DMS153 treated with DMSO at 0.1 percent for 48 hours (cell line): Measurements from ENCODE around the gene NOC2L.

Experiments
- DNase-seq: peaks from one replicate; lab custom pipeline; 2025; ENCODE audit not compliant: unreplicated experiment; lab: John Stamatoyannopoulos, UW

NOC2L gene

DNA sequence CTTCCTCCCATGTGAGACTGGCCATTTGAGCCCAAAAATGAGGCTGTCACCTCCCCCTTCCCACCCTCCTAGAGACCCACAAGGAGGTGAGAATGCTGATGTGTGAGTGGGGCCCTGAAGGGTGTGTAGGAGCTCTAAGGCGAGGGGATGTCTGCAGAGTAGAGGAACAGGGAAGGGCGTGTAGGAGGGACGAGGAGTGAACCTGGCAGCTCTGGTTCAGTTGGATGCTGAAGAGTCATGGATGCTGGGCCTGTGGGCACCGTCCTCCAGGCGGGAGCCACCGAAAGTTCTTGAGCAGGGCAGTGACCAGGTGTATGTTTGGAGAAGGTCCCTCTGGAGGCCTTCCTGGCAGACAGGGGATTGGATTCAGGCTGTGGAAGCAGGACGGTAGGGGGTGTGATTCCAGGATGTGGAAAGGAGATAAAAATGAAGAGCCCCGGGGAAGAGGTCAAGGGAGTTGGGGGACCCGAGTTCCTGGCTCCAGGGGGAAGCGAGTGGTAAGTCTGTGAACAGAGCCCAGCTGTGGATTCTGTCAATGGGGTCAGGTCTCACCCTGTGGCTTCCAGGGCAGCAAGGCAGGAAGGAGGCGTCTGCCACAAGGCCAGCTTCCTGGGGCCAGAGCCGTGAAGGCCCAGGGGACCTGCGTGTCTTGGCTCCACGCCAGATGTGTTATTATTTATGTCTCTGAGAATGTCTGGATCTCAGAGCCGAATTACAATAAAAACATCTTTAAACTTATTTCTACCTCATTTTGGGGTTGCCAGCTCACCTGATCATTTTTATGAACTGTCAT, 27.5 kb downstream of the NOC2L start:
- DNase-seq = no peak

DNA sequence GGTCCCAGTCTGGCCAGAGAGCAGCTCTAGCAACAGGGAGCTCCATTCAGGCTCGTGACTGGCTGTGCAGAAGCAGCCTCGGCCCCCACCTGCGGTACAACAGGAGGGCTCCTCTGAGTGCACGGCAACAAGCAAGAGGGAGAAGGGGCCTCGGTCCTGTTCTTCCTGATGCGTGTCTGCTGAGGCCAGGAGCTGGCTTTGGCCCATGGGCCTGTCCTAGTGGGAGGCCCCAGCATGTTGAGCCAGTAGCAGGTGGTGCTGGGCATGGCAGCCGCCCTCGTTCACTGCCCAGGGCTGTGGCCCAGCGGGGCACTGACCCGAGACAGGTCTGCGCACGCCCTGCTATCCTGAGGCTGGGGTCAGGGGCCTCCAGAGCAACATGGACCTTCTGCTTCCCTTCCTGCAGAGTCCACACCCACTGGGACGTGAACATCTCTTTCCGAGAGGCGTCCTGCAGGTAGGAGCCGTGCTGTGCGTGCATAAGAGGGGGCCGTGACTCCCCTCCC, 28.4 kb downstream of the NOC2L start:
- DNase-seq = no peak

DNA sequence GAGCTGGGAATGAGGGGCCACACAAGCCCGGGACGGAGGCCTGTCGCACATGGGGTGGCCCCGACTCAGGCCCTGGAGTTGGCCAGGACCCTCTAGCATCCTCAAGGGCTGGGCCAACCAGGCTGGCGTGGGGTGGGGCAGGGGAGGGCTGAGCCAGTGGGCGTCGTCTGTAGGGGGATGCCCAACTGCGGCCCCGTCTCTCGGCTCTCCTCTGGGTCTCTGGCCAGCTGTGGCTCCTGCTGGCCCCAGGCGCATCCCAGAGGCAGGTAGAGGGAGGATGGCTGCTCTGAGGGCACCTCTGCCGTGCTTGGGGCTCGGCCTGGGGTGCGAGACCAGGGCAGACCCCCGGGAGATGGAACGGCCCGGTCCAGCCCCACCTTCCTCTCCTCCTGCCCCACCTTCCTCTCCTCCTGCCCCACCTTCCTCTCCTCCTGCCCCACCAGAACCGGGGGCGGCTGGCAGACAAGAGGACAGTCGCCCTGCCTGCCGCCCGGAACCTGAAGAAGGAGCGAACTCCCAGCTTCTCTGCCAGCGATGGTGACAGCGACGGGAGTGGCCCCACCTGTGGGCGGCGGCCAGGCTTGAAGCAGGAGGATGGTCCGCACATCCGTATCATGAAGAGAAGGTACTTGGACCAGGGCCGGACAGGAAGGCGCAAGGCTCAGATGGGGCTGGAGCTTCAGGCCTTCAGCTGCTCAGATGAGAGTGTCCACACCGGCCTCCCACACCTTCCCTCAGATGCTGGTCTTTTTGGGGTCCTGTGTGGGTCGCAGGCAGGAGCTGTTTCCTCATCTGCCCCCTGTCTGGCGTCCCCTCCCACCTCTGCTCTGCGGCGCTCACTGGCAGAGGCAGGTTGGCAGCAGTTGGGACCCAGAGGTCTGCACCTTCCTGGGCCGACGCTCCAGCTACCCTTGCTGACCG, 29.1 kb downstream of the NOC2L start:
- no peak for DNase-seq

DNA sequence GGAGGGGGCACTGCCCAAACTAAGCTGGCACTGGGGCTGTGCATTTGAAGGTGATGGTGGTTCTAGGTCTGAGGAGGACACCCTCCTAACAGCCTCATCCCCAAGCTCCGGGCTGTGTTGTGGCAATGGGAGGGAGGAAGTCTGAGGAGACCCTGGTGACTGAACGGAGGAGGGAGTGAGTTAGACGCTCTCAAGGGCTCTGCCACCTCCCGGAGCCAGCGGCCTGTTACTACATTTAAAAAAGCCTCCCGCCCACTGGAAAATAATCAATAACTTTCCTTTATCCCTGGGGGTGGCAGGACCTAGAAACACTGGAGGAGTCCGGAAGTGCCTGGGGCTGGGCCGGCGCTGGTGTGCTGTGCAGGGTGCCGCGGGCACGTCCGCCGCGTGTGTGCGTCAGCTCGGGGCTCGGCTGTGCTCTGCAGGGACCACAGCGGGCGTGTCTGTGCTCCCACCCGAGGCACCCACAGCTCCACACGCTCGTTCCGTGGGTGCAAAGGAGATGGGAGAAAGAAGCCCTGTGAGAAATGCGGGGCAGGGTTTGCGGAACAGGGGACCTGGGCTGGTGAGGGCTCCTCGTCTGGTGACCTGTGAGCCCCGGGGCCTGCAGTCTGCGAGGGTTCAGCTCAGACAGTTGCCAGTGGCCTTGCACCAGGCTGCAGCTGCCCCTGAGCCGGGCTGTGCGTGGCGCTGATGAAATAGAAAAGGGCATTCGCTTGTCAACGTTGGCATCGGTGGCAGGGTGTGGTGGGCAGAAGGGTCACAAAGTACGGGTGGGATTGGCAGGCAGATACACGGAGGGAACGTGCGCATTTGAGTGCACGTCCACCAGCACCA, 30.0 kb downstream of the NOC2L start:
- DNase-seq = no peak

- DNase-seq = no peak
These were observed 31.3 kb downstream of the NOC2L start for GRCh38 chr1:927748-928147.

GRCh38 chr1:927234-927633, 31.8 kb downstream of the NOC2L start:
- DNase-seq = no peak

DNA sequence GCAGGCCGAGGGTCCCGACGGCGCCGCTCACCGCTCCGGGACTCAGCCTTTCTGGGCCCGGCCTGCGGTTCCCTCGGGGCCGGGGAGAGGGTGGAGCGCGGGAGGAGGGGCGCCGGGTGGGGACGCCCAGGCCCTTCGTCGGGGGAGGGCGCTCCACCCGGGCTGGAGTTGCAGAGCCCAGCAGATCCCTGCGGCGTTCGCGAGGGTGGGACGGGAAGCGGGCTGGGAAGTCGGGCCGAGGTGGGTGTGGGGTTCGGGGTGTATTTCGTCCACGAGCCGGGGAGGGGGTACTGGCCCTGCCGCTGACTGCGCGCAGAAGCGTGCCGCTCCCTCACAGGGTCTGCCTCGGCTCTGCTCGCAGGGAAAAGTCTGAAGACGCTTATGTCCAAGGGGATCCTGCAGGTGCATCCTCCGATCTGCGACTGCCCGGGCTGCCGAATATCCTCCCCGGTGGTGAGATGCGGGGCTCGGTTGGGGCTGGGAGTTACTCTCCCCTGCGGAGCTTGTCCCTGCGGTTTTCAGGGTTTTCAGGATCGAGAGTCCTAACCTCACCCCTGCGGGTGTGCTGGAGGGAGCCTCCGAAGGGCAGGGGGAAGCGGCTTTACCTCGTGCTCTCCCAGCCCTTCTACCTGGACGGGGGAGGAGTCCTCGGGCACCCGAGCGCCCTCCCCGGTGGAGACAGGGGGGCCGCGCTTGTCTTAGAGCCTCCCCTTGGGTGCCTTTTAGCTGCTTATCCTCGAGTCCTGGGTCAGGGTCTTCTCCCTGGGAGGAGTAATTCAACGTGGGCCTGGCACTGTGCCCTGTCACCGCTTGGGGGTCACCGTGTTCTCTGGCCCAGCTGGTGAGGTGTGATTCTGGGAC, 33.3 kb downstream of the NOC2L start:
- DNase-seq = no peak

DNA sequence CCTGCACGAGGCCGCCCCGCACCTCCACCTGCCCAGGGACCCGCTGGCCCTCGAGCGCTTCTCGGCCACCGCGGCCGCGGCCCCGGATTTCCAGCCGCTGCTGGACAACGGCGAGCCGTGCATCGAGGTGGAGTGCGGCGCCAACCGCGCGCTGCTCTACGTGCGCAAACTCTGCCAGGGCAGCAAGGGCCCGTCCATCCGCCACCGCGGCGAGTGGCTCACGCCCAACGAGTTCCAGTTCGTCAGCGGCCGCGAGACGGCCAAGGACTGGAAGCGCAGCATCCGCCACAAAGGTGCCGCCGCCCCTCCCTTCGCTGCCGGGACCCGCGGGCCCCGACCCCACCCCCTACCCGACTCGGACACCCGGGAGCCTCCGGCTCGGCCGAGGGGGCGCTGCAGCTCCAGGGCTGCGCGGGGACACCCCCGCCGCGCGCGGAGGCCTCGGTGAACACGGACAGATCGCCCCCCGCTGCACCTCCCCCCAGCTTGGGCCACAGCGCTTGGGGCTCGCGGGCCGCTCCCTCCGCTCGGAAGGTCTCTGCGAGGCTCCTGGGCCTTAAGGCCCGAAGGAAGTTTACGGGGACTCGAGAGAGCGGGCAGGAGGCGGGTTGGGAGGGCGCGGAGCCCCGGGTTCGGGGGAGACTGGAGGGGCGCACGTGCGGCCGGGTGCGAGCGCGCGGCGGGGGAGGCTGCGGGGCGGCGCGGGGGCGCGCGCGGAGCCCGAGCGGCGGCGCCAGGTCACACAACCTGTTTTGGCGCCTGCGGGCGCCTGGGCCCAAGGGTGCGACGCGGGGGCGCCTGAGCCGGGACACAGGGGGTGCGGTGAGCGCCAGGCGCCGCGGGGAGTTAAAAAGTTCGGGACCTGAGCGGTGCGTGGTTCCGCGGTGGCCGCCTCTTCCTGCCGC, 34.1 kb downstream of the NOC2L start:
- no peak for DNase-seq

GRCh38 chr1:923991-924655, 34.9 kb downstream of the NOC2L start:
- no peak for DNase-seq

- DNase-seq = peak; percentile 63
These were observed 35.7 kb downstream of the NOC2L start, which contains the start of gene SAMD11 for GRCh38 chr1:923131-923990. Gene SAMD11 (plus strand): TSS chr1:923923. CDS start chr1:924432, 509 bp downstream.

DNA sequence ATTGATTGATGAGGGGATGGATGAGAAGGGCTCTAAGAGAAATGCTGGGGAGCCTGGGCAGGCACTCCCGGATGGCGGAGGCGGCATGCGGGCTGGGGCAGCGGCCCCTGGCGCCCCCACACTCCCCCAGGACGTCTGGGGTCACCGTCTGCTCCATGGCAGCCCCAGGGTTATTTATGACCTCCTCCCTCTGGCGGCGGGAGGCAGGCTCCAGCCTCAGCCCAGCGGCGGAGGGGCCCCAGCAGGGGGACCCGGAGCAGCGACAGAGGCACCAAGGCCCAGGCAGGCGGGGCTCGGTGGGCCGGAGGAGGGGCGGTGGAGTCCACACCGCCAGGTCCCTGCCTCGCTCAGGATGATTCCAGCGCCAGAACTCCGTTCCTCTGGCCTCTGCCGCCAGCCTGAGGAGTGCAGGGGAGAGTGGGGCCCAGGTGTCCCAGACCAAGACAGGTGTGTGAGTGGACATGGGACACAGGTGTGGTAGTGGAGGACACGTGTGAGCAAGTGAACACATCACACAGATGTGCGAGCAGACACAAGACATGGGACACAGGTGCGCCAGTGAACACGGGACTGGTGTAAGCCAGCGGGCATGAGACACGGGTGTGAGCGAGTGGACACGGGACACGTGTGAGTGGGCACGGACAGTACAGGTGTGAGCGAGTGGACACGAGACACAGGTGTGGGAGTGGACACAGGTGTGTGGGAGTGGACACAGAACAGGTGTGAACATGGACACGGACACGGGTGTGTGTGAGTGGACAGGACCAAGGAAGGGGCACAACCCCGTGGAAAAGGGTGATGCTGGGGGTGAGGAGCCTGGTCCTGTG, 37.8 kb downstream of the NOC2L start:
- DNase-seq = peak; percentile 64

DNA sequence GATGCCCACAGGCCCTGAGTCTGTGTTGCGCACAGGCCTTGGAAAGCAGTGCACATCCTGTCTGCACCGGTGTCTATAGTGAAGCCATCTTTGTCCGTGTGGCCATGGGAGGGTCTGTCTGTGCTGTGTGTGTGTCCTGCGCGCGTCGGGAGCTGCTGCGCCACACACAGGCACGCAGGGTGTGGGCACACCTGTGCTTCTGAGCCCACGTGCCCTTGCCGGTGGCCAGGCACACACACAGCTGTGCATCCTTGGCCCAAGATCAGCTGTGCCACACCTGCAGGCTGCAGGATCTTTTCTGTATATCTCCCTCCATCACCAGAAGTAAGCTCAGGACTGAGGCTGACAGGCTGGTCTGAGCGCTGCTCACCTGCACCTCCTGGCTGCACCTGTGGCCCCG, 38.5 kb downstream of the NOC2L start:
- DNase-seq = no peak

DNA sequence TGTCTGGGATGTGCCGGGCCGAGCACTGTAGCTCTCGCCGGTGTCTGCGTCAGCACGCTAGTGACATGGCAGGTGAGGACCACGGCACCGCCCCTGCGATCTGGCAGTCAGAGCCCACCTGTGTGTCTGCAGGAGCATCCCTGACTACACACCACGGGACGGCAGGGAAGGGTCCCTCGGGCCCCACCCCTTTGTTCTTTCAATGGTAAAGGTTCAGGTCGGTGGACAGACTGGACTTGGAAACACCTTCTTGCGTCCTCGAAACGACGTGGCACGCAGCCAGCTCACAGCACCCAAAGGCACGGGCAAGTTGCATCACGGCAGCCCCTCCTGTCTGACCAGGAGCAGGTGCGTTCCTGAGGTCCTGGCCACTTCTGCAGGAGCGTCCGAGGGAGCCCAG, 39.0 kb downstream of the NOC2L start:
- no peak for DNase-seq

DNA sequence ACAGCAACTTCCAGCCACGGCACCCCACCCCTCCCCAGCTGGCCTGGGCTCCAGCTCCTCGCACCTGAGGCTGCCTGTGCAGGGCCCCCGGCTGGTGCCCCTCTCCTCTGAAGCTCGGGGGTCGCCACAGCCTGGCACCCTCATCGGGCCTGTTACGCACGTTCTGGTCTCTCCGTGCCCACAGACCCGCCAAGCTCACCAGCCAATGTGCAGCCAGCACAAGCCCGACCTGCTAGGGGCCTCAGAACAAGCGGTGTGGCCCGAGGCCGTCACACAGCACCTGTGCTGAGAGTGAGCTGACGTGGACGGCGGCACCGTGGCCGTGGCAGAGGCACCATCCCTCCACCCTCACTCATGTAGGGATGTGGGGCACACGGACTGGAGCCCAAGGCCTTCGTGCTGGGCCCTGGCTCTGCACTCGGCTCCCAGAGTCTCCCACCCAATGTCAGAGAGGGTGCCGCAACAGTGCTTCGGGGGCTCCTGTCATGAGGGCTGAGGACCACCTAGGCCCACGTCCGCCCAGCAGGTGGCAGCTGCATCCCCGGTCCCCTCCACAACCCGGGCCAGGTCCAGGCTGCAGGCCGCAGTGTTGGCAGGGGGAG, 39.7 kb downstream of the NOC2L start:
- DNase-seq = no peak

DNA sequence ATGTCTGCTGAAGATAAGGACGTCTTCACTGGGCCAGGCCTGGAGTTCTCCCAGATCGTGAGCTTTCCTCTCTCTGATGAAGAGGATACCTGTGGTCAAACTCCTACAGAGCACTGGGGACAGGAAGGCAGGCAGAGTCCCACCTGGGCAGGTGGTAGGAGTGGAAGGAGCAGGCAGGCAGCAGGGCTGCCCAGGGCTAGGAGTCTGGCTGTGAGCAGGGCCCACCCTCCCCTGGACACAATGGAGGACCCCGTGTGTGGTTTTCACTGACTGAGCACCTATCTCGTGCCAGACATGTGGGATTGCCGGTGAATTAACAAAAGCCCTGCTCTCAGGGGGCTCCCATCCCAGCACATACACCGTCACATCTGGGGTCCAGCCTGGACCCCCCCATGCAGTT, 40.2 kb downstream of the NOC2L start:
- no peak for DNase-seq

DNA sequence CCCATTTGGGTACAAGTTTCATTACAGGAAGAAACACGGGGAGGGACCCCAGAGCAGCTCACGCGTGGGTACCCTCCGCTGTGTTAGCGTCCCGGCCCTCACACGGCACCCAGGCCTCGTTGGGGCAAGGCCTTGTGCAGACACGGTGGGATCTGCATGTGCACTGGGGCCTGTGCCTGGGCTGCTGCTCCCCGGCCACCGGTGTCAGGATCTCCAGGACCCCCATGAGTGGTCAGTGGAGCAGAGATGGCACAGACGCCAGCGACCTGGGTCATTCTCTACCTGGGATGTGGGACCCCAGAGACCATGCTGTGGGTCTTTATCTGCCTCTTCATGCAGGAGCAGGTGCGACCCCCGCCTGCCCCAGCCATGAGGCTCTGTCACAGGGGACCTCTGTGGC, 40.7 kb downstream of the NOC2L start:
- DNase-seq = no peak
